ENCODE measurements around the gene SPIN1.

SPIN1 gene

GRCh38 chr9:88437210-88438146 lies 49.2 kb downstream of the SPIN1 start:
- DNase-seq = no peak

DNA sequence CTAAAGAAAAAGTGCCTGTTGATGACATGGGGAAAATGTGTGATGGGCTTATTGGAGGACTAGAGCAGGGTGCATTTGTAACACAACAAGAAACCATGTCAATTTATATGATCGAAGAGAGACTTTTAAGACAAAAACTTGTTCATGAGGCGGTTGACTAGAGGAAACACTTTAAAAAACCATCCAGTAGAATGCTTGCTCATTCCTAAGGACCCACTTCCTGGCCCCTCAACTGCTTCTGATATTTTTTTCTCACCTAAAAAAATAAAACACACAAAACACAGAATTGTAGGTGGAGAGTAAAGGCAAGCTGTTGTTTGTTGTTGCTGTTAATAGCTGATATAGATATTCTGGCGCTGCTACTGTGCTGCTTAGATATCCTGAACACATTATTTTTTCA lies 50.6 kb downstream of the SPIN1 start:
- no peak for DNase-seq

- no peak for DNase-seq
These were observed 53.2 kb downstream of the SPIN1 start for GRCh38 chr9:88441301-88442007.

DNA sequence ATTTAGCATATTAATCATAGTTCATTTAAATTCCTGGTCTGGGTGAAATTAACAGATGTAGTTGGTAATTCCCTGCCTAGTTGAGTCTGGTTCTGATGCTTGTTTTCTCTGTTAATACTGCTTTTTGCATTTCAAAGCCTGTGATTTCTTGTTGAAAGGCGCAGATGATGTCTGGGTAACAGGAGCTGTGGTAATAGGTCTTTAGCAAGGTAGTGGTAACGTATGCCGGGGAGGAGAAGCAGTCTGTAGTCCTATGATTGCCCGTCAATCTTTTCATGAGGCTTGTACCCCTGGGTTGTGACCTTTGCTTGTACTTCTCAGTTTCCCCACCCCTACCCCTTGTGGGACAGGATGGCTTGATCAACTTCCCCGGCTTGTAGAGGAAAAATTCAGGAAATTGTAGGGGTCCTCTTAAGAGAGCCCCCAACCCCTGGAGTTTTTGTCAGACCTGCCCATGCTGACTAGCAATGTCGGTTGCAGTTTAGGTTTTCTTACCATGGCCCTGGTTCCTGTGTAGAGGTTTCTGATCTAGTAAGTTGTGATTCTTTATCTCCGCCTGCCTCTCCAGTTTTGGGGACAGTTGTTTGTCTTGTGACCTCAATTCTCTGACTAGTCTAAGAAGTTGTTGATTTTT lies 55.4 kb downstream of the SPIN1 start:
- no peak for DNase-seq

GRCh38 chr9:88446728-88447127 lies 58.5 kb downstream of the SPIN1 start:
- no peak for DNase-seq

GRCh38 chr9:88447431-88447830 lies 59.2 kb downstream of the SPIN1 start:
- no peak for DNase-seq

DNA sequence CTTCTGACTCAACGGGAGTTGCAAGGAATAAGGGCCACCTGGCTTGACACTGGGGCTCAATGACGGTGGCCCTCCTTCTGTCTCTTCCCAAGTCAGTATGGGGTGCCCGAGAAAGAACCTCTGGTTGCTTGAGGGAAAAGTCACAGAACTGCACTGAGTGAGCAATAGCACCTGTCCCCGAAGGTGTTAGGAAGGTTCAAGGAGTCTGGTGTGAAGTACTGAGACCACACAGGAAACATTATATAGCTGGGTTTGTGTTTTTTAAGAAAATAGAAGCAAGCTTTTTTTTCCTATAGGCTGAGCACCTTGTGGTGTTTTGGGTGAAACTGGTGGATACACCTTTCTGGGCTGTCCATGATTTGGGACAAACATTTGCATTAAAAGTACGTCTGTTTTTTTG lies 62.9 kb downstream of the SPIN1 start:
- DNase-seq = no peak

DNA sequence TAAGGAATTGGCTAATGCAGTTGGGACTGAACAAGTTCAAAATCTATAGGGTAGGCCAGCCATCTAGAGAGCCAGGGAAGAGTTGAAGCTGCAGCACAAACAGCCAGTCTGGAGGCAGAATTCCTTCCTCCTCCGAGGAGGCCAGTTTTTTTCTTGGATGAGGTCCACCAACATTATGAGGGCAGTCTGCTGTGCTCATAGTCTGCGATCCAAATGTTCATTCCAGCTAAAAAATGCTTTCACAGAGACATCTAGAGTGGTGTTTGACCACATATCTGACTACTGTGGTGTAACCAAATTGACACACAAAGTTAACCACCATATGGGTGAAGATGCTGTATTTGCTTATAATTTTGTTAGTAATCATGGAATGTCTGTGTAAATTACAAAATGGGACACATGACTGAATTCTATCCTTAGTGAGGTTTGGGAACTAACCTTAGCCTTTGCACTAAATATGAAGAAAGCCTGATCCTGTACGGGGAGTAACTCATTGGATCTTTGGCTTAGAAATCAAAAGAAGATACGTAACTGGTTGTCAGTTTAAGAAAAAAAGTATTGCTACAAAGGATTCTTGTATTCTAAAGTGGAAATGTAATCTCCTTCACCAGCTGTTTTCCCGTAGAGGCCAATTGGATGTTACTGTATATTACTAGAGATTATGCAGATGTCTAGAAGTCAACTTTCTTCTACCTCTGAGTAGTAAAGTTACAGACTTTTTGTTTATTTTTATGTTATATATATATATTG lies 70.6 kb downstream of the SPIN1 start:
- no peak for DNase-seq

DNA sequence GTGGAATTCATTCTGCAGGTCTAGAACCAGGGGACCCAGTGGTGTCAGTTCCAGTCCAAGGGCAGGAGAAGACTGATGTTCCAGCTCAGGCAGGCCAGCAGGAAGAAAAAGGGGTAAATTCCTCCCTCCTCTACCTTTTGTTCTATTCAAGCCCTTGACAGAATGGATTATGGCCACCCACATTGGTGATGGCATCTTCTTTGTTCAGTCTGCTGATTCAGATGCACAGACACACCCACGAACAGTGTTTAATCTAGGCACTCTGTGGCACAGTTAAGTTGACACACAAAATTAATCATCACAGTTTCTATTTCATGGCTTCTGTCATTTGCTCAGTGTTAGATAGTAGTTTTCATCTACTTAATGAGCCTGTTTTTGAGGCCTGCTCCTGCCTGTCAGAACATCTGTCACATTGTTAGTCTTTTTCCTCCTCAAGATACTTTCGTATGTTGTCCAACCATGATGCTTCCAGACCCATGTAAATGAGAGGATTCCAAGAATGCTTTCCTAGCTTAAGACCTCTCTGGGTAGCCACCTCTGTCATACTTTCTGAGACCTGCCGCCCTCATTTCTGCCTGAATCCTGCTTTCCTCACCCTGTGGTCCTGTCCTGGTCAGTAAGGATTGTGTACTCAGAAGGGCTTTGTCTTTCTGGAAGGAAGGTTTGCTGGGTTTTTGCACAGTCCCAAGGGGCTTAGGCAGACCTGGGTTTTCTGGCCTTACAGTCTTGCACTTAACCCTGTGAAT lies 72.5 kb downstream of the SPIN1 start:
- no peak for DNase-seq

DNA sequence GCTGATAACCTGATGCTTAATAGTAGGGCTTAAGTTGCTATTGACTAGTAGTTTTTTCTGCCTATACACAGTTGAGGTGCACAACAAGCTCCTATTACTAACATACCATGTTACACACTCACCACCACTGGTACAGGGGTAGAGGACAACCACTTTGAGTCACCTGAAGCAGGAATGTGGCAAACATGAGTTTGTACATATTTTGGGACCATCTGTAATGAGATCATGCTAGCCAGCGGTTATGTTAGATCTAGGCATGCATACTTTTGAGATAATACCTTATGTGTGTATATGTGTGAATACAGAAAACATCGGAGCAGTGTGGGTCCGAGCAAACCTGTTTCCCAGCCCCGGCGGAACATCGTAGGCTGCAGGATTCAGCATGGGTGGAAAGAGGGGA lies 73.9 kb downstream of the SPIN1 start:
- DNase-seq = no peak

DNA sequence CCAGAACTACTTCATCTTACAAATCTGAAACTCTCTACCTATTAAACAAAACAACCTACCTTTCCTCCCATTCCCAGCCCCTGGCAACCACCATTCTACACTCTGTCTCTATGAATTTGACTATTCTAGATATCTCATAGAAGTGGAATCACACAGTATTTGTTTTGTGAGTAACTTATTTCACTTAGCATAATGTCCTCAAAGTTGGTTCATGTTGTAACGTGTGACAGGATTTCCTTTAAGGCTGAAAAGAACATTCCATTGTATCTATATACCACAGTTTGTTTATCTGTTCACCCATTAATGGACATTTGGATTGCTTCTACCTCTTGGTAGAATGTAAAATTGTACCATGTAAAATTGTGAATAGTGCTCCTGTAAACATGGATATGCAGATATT lies 76.6 kb downstream of the SPIN1 start:
- DNase-seq = no peak

GRCh38 chr9:88468226-88468625 lies 80.0 kb downstream of the SPIN1 start:
- no peak for DNase-seq

GRCh38 chr9:88476491-88477271 lies 88.4 kb downstream of the SPIN1 start:
- DNase-seq = no peak

- DNase-seq = no peak
These were observed 89.1 kb downstream of the SPIN1 start for GRCh38 chr9:88477300-88477751.

GRCh38 chr9:88478246-88478645 lies 90.0 kb downstream of the SPIN1 start:
- DNase-seq = no peak

GRCh38 chr9:88481933-88482332 lies 93.7 kb downstream of the SPIN1 start:
- DNase-seq = no peak

DNA sequence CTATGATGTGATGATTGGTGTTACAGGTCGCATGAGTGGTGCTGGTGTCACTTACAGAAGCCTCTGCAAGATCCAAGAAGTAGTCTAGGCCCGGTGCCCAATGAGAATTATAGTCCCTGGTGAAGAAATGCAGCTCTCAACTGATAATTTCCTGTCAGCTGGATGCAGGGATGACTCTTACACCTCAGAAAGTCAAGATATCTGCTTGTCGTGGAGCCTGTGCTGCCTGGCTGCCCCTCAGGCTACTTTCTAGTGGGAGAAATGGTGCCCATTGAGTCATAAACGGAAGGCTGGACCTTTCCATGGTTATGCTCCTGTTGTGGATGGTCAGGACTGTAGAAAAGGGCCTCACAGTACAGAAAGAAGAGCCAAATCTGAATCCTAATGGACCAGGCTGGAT lies 99.9 kb downstream of the SPIN1 start:
- no peak for DNase-seq

GRCh38 chr9:88494983-88495721 lies 106.9 kb downstream of the SPIN1 start:
- no peak for DNase-seq

DNA sequence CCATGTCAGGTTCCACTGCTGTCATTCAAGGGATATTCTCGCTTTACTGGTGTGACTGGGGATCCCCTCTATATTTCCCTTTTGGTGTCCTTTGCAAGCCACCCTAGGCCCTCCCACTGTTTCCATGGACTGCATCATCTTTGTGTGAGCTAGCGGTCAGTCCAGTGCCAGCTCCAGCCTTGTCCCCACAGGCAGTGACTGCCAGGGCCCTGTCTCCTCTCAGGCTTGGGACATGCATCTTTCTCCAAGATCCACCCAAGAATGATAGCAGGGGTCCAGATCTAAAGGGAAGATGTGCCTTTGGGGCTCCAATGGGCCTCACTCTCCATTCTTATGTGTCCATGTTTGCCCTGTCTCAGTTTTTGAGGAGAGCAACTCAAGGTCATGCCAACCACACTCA lies 109.0 kb downstream of the SPIN1 start:
- no peak for DNase-seq

DNA sequence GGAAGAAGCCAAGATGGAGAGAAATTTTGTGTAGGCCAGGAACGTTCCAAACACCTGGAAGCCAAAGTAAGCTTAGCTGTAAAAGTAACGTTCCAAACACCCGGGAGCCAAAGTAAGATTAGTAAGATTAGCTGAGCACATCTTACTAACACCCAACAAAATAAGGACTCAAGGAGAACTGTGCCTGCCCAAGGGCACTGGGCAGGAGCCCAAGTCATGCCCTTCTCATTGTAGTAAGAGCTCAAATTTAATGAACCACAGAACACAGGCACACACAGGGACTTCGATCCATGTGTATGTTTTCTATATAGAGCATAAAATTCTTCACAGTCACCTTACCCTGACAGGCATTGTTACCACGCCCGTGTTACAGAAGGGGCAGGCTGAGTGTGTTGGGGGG lies 110.6 kb downstream of the SPIN1 start:
- no peak for DNase-seq

GRCh38 chr9:88501086-88501485 lies 112.8 kb downstream of the SPIN1 start:
- DNase-seq = no peak
